ENCODE results near the gene ZFP30. TPM values are rescaled to one million over a fixed set of nuclear protein-coding genes. Genes with fewer than 3 reads are reported as not detected.

Gene ZFP30
- total RNA-seq, 1 donor from 2014 or later = 6.9 TPM

GRCh38 chr19:37583340-37583739, 71.9 kb downstream of the ZFP30 start:
- DNase-seq (ENCODE audit: missing footprints) (no peak), ATAC-seq (no peak)
- intact Hi-C loops (cut with DNase I) = no loop called here

GRCh38 chr19:37572203-37572602, 83.1 kb downstream of the ZFP30 start:
- intact Hi-C loops (cut with DNase I) = no loop called here
- ATAC-seq (no peak), DNase-seq (ENCODE audit: missing footprints) (no peak)

DNA sequence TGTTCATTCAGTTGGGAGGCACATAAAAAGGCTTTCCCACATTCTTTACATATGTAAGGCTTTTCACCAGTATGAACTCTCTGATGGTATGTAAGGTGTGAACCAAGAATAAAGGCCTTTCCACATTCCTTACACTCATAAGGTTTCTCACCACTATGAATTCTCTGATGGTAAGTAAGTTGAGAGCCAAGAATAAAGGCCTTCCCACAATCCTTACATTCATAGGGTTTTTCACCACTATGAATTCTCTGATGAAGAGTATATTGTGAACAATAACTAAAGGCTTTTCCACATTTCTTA, 89.9 kb downstream of the ZFP30 start:
- ATAC-seq = no peak
- intact Hi-C loops (cut with DNase I) = no loop called here
- DNase-seq (ENCODE audit: missing footprints) = no peak

DNA sequence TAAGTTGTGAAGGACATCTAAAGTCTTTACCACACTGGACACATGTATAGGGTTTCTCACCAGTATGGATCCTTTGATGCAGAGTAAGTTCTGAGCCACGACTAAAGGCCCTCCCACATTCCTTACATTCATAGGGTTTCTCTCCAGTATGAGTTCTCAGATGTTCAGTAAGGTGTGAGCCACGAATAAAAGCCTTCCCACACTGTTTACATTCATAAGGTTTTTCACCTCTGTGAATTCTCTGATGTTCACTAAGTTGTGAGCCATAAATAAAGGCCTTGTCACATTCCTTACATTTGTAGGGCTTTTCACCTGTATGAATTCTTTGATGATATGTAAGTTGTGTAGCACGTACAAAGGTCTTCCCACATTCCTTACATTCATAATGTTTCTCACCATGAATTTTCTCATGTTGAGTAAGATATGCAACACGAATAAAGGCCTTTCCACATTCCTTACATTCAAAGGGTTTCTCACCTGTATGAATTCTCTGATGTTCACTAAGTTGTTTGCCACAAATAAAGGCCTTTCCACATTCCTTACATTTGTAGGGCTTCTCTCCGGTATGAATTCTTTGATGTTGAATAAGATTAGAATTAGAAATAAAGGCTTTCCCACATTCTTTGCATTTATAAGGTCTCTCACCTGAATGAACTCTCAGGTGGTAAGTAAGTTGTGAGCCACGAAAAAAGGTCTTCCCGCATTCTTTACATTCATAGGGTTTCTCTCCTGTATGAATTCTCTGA, 90.5 kb downstream of the ZFP30 start:
- intact Hi-C loops (cut with DNase I) = no loop called here

More for the DNA sequence above, 90.5 kb downstream of the ZFP30 start:
- no peak for DNase-seq (ENCODE audit: missing footprints)
- ATAC-seq = no peak

Other genes with a start within 250 kb of the ZFP30 start
- 6.0 TPM for gene ZNF569, start 188.0 kb downstream of the ZFP30 start, total RNA-seq
- gene ZNF570, start 186.1 kb downstream of the ZFP30 start, total RNA-seq = 8.4 TPM
- 5.4 TPM for gene ZNF793, start 148.5 kb downstream of the ZFP30 start, total RNA-seq
- 3.8 TPM for gene ZNF571, start 60.7 kb downstream of the ZFP30 start, total RNA-seq
- gene ZNF540, start 60.6 kb downstream of the ZFP30 start, total RNA-seq = 6.8 TPM
- gene ZNF607, start 64.3 kb upstream of the ZFP30 start, total RNA-seq = 6.1 TPM
- gene ZNF573, start 124.1 kb upstream of the ZFP30 start, total RNA-seq = 9.0 TPM